Central memory CD8-positive, alpha-beta T cell (primary cell): Measurements from ENCODE around the gene PTPN3.
"Not testable (repeated sequence)": the region's sequence is repeated elsewhere in the genome, so short reads cannot be mapped to it uniquely, and the experiment has no call there.

Experiments
- ATAC-seq: fragments of 150-1000 bp; cut with Tn5 transposase; replicated peaks from 2 replicates; pipeline ENCODE4 v1.10.0; 2022; ENCODE audit warnings: mild to moderate bottlenecking, moderate FRiP score, moderate number of reproducible peaks; ENCODE audit not compliant: poor library complexity, severe bottlenecking; ENCODE audit errors: extremely low read depth
- DNase-seq, 2 donors: peaks; one replicate each; pipeline ENCODE4 v3.0.0; 2021; ENCODE audit warnings: low spot score in 2 of 2
- H3K27ac Mint-ChIP-seq: one replicate; pipeline ENCODE4 v1.8.0; 2022; ENCODE audit warnings: low read depth, mild to moderate bottlenecking, moderate library complexity, mixed read lengths
- H3K27me3 Mint-ChIP-seq: one replicate; pipeline ENCODE4 v1.8.0; 2022; ENCODE audit warnings: mixed read lengths
- H3K36me3 Mint-ChIP-seq: one replicate; pipeline ENCODE4 v1.8.0; 2022; ENCODE audit warnings: mild to moderate bottlenecking, moderate library complexity, mixed read lengths; ENCODE audit not compliant: insufficient read depth
- H3K4me1 Mint-ChIP-seq: one replicate; pipeline ENCODE4 v1.8.0; 2022; ENCODE audit warnings: mixed read lengths
- H3K4me3 Mint-ChIP-seq: one replicate; pipeline ENCODE4 v1.8.0; 2022; ENCODE audit warnings: mild to moderate bottlenecking, moderate library complexity, mixed read lengths
- H3K9me3 Mint-ChIP-seq: one replicate; pipeline ENCODE4 v1.8.0; 2022; ENCODE audit warnings: mixed read lengths

Gene PTPN3

DNA sequence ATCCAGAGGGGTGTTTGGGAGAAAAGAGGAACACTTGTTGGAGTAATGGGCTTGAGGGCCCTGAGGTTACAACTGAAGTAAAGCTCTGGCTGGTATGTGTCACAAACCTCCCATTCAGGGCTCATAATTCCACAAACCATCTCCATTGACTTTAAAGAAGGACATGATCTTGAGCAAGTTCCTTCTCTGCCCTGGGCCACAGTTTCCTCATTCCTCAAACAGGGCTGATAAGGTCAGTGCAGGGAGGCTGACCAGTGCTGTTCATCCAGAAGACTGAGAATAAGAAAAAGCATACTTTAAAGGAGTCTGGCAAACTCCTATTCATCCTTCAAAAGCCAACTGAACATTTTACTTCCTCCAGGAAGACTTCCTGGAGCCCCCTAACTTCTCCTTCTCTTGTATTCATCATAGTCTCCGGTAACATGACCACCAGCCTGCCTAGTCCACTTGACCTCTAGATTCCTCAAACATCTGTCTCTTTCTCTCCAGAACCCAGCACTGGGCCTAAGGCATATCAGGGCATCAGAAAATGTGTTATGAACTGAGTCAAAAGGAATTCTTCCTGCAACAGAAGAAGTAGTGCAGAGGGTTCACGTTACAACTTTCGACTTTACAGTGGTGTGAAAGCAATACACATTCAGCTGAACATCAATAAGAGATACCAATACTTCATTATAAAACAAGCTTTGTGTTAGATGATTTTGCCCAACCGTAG, 20.7 kb upstream of the PTPN3 start:
- ATAC-seq (no peak), DNase-seq (no peak)
- H3K27me3 Mint-ChIP-seq, result peaks cover 14% of the 10 kb centered on the region
- peaks cover 7% of the 10 kb centered on the region for H3K9me3 Mint-ChIP-seq
- H3K4me3 Mint-ChIP-seq, result no peak overlapping the region
- no peaks in the 10 kb centered on the region for H3K36me3 Mint-ChIP-seq
- H3K4me1 Mint-ChIP-seq, result no peaks in the 10 kb centered on the region
- H3K27ac Mint-ChIP-seq, result no peak overlapping the region

DNA sequence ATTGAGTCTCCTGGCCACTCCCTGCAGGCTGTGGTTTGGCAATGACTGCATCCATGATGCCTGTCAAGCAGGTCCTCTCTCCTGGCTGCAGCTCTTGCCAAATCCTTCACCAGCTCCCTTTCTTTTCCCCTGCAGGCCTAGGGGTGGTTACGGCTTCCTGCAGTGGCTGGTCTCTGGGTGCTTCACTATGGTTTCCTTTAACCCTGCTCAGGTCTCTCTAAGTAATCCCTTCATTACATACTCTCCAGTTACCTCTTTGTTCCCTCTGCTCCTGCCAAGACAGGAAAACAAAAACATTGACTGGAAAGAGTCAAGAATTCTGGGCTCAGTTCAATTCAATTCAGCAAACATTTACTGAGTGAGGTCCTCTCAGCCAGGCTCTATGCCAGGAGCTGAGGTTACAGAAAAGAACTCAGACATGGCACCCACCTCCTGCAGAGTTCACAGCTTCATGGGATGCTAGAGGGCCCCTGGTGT, 19.8 kb upstream of the PTPN3 start:
- H3K4me1 Mint-ChIP-seq, result no peaks in the 10 kb centered on the region
- ATAC-seq (no peak), DNase-seq (no peak)
- no peak overlapping the region for H3K4me3 Mint-ChIP-seq
- H3K36me3 Mint-ChIP-seq, result no peaks in the 10 kb centered on the region
- H3K27ac Mint-ChIP-seq, result no peak overlapping the region
- H3K27me3 Mint-ChIP-seq, result peaks cover 14% of the 10 kb centered on the region
- peaks cover 7% of the 10 kb centered on the region for H3K9me3 Mint-ChIP-seq

DNA sequence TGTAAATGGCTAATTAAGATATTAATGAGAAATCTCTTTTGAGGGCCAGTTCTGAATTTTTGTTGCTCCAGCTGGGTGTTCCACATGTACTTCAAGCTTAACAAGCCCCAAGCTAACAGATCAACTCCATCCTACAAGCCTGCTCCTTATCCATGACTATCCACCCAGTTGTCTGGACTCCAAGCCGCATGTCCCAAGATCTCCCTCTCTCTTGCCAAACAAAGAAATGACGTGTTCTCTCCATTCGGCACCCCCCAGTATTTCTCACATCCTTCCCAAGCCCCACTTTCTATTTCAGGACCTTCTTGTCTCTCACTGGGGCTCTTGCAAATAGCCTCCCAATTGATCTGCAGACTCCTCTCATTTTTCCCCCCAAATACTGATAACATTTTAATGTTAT, 15.8 kb upstream of the PTPN3 start:
- H3K4me3 Mint-ChIP-seq, result no peak overlapping the region
- no peaks in the 10 kb centered on the region for H3K36me3 Mint-ChIP-seq
- H3K9me3 Mint-ChIP-seq, result peaks cover 7% of the 10 kb centered on the region
- DNase-seq (no peak), ATAC-seq (no peak)
- H3K27ac Mint-ChIP-seq, result no peak overlapping the region
- H3K27me3 Mint-ChIP-seq, result peaks cover 14% of the 10 kb centered on the region
- no peaks in the 10 kb centered on the region for H3K4me1 Mint-ChIP-seq

DNA sequence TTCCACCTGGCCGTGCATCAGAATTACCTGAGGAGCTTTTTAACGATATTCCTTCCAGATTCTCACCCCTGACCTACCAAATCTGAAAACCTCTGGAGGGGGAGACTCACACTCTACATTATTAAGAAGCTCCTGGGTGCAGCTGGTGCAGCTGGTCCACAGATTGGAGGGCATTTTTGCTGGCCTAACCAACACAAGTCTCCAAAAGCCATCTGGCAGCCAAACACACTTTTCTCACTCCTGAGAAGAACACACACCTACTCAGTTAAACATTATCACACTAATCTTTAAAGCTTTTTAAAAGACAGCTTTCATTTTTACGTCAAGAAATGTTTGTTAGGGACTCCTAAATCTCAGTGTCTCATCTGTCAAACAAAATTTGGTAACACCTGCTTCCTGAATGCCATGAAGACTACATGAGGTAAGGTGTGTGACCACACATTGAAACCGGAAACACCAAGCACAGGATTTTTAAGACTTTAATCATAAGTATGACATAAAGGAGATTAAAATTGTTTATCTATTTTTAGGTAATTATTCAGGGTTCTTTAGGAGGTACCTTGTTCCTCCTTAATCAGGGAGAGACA, 14.2 kb upstream of the PTPN3 start:
- Mint-ChIP-seq H3K36me3 (no peaks in the 10 kb centered on the region), H3K9me3 (peaks cover 7% of the 10 kb centered on the region), H3K4me3 (no peak overlapping the region), H3K27ac (no peak overlapping the region), H3K4me1 (no peaks in the 10 kb centered on the region), H3K27me3 (peaks cover 14% of the 10 kb centered on the region)
- no peak for DNase-seq
- no peak for ATAC-seq

DNA sequence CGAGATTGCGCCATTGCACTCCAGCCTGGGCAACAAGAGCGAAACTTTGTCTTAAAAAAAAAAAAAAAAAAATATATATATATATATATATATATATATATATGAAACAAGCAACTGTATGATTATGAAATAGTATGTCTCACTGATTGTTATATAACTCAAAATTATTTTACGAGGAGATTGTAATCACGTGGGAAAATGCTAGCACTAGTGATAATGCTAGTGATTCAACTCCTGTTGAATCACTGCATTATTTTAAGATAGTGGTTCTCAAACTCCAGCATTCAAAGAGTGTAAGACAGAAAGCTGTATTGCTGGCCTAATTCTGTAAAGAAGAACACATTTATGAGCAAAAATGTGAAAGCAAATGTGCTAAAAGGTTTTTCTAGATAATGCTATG, 12.4 kb upstream of the PTPN3 start:
- Mint-ChIP-seq H3K36me3 (no peaks in the 10 kb centered on the region), H3K9me3 (no peaks in the 10 kb centered on the region), H3K27ac (no peak overlapping the region), H3K27me3 (peaks cover under 1% of the 10 kb centered on the region), H3K4me1 (no peaks in the 10 kb centered on the region), H3K4me3 (no peak overlapping the region)
- DNase-seq, result no peak
- no peak for ATAC-seq

DNA sequence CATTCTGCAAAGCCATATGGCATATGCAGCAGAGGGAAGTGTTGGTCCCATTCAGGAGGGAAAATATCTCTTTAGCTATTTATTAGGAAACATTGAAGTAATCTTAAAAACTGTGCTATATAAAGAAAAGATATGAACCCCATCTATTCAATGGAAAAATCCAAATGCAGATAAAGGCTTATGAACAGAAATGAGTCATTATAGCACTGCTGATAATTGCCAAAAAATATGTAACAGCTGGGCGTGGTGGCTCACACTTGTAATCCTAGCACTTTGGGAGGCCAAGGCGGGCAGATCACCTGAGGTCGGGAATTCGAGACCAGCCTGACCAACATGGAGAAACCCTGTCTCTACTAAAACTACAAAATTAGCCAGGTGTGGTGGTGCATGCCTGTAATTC, 11.9 kb upstream of the PTPN3 start:
- H3K9me3 Mint-ChIP-seq, DNase-seq, H3K4me3 Mint-ChIP-seq, H3K4me1 Mint-ChIP-seq, H3K36me3 Mint-ChIP-seq, H3K27me3 Mint-ChIP-seq, ATAC-seq, H3K27ac Mint-ChIP-seq: not testable (repeated sequence)

DNA sequence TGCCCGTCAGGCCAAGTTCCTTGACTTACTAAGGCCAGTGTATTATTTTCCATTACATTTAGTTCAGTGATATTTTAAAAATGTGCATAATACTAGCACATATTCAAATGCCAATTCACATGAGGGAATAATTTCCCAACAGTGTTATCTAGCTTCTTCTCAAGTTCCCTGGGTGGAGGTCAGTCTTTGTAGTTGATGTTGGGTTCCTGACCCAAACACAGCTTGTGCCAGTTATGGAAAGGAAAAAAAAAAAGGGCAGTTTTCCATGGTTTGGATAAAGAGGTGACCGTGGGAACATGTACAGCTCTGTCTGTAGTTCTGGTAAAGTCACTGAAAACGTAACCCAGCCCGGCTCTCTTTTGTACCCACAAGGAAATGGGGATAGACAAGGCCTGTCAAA, 11.5 kb upstream of the PTPN3 start:
- H3K36me3 Mint-ChIP-seq, result no peaks in the 10 kb centered on the region
- no peaks in the 10 kb centered on the region for H3K9me3 Mint-ChIP-seq
- no peak for ATAC-seq
- H3K27ac Mint-ChIP-seq, result no peak overlapping the region
- no peaks in the 10 kb centered on the region for H3K4me1 Mint-ChIP-seq
- H3K4me3 Mint-ChIP-seq, result no peak overlapping the region
- H3K27me3 Mint-ChIP-seq, result no peaks in the 10 kb centered on the region
- DNase-seq, result no peak

DNA sequence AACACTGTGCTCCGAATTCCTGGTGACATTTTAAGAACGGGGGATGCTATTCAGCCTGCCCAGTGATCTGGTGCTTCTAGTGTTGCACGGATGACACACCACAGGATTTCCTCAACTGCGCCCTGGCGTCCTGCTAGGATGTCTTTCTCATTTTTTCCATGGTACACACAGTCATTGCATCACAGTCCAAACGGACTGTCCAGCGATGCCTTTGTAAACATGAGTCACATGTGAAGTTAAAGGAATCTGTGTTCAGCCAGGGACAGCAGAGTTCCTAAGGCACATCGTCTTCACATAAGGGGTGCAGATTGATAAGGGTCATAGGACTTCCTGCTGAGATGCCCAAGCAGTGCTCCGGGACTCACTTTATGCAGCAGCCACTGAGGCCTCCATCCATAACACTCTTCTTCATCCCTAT, 9.3 kb upstream of the PTPN3 start:
- H3K36me3 Mint-ChIP-seq, result no peaks in the 10 kb centered on the region
- DNase-seq (no peak), ATAC-seq (no peak)
- H3K9me3 Mint-ChIP-seq, result no peaks in the 10 kb centered on the region
- no peak overlapping the region for H3K4me3 Mint-ChIP-seq
- H3K27ac Mint-ChIP-seq, result no peak overlapping the region
- H3K4me1 Mint-ChIP-seq, result no peaks in the 10 kb centered on the region
- H3K27me3 Mint-ChIP-seq, result peaks cover 9% of the 10 kb centered on the region

DNA sequence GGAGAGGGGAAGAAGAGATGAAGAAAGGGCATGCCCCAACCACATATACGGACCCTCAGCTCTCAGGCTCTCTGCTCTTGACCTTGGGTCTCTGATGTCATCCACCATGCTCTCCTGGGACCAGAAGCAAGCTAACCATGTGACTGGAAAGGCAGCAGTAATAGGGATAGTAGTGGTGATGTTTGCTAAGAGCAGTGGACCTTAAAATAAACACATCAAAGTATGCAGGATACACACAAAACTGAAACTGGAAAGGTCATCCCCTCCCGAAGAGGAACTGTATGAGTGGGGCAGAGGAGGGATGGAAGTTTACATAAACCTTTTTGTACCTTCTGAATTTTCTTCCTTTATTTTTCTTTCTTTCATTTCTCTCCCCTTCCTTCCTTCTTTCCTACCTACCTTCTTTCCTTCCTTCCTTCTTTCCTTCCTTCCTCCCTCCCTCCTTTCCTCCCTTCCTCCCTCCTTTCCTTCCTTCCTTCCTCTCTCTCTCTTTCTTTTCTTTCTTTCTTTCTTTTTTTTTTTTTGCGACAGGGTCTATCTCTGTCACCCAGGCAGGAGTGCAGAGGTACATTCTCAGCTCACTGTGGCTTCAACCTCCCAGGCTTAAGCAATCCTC, 8.1 kb upstream of the PTPN3 start:
- H3K27ac Mint-ChIP-seq, result no peak overlapping the region
- no peaks in the 10 kb centered on the region for H3K4me1 Mint-ChIP-seq
- ATAC-seq (no peak), DNase-seq (no peak)
- no peaks in the 10 kb centered on the region for H3K9me3 Mint-ChIP-seq
- no peaks in the 10 kb centered on the region for H3K36me3 Mint-ChIP-seq
- no peak overlapping the region for H3K4me3 Mint-ChIP-seq
- H3K27me3 Mint-ChIP-seq, result peaks cover 22% of the 10 kb centered on the region

DNA sequence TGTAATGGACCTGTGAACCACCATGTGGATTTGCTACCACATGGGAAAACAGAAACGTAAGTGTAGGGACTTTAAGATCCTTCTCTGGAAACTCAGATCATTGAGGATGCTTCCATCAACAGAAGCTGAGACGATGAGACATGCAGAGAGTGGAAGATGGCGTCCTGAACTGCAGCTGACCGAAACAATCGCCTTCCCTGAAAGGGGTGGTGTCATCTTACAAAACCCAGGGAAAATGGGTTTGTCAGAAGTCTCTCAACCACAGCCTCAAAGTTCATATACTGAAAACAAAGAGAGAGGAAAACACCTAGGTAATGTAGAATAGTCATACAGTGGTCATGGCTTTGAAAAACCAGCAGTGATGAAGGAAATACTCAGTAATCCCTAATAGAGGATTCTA, 6.6 kb upstream of the PTPN3 start:
- Mint-ChIP-seq H3K4me1 (no peaks in the 10 kb centered on the region), H3K27ac (no peak overlapping the region), H3K36me3 (no peaks in the 10 kb centered on the region), H3K27me3 (peaks cover 36% of the 10 kb centered on the region), H3K9me3 (no peaks in the 10 kb centered on the region), H3K4me3 (no peak overlapping the region)
- ATAC-seq, result no peak
- DNase-seq, result no peak

DNA sequence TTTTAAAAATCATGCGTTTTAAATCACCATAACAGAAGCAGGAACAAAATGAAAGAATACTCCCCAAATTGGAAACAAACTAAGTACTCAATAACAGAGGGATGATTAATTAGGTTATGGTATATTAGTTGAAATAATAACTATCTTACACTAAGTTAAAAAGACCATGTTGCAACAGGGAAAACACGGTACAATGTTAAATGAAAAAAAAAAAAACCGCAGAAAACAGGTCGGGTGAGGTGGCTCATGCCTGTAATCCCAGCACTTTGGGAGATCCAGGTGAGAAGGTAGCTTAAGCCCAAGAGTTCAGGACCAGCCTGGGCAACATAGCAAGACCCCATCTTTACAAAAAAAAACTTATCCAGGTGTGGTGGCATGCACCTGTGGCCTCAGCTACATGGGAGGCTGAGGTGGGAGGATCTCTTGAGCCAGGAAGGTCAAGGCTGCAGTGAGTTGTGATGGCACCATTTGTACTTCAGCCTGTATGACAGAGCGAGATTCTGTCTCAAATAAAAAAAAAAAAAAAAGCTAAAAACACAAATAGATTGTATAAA, 2.4 kb upstream of the PTPN3 start:
- ATAC-seq (no peak), DNase-seq (no peak)
- peaks cover 7% of the 10 kb centered on the region for H3K9me3 Mint-ChIP-seq
- no peak overlapping the region for H3K27ac Mint-ChIP-seq
- H3K27me3 Mint-ChIP-seq, result peaks cover 68% of the 10 kb centered on the region
- H3K36me3 Mint-ChIP-seq, result peaks cover 3% of the 10 kb centered on the region
- no peaks in the 10 kb centered on the region for H3K4me1 Mint-ChIP-seq
- no peak overlapping the region for H3K4me3 Mint-ChIP-seq

DNA sequence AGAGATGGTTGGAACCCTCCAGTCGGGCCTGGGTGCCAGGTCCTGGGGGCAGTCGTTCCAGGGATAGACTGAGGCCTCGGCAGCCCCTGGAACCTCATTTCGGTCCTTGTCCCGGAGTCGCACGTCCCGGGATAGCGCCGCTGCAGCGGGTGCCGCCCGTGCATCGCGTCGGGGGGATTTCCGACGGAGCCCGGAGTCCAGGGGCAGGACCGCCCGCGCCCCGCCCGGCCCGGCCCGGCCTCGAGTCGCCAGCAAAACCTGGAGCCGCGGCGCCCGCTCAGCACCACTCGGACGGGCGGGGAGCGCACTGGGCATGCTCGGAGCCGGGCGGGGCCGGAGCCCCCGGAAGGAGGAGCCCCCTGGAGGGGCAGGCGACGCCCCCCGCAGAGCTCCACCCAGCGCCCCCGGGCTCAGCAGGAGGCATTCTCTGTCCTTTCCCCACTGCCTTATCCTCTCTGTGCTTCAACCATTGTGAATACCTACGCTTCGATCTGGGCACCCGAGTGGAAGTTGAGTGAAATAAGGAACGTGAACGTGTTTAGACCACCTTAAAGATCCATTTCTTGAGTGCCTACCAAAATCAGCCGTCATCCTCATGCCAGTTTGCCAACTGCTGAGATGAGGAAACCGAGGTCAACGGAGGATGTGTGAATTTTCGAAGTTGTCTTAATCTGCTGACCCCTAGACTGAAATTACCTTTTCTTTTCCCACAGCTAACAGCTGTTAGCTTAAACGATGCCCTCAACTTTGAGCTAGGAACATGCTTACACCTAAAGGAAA, 1.7 kb upstream of the PTPN3 start:
- no peaks in the 10 kb centered on the region for H3K4me1 Mint-ChIP-seq
- peaks cover 3% of the 10 kb centered on the region for H3K36me3 Mint-ChIP-seq
- no peak for DNase-seq
- H3K27me3 Mint-ChIP-seq, result peaks cover 74% of the 10 kb centered on the region
- no peak for ATAC-seq
- peaks cover 7% of the 10 kb centered on the region for H3K9me3 Mint-ChIP-seq
- H3K27ac Mint-ChIP-seq, result no peak overlapping the region
- no peak overlapping the region for H3K4me3 Mint-ChIP-seq
